Breast epithelium (tissue), 4 donors: ENCODE results near the gene ABCF1. TPM values are rescaled to one million over a fixed set of nuclear protein-coding genes. Genes with fewer than 3 reads are reported as not detected.

Experiments
- DNase-seq, 2 donors: peaks; one replicate each; pipeline ENCODE4 v3.0.0-alpha.2; 2019; ENCODE audit warnings: low spot score in 2 of 2
- H3K27ac ChIP-seq, 2 donors: fragments of 200-600 bp; sonication (generic) in 1 of 2; one replicate each; pipeline ENCODE4 v1.5.1; 2016 to 2019; ENCODE audit warnings: mild to moderate bottlenecking in 1 of 2
- H3K27me3 ChIP-seq, 2 donors: fragments of 200-600 bp; sonication (generic) in 1 of 2; one replicate each; pipeline versions ENCODE4 v1.5.1 to v1.6.0; 2017 to 2019; ENCODE audit warnings: control low read depth in 1 of 2, mild to moderate bottlenecking in 1 of 2
- H3K36me3 ChIP-seq: fragments of 200-600 bp; one replicate; pipeline ENCODE4 v1.5.1; 2019
- H3K4me1 ChIP-seq, 2 donors: fragments of 200-600 bp; sonication (generic); one replicate each; pipeline ENCODE4 v1.5.1; 2016 to 2019; ENCODE audit warnings: control low read depth in 1 of 2
- H3K4me3 ChIP-seq, 3 donors: fragments of 200-600 bp; sonication (generic); 1 replicate in 2 of 3; 2 replicates in 1 of 3; pipeline ENCODE4 v1.5.1; 2016 to 2019; ENCODE audit warnings: mild to moderate bottlenecking in 3 of 3, moderate library complexity in 2 of 3
- H3K9me3 ChIP-seq, 2 donors: fragments of 200-600 bp; sonication (generic) in 1 of 2; one replicate each; pipeline ENCODE4 v1.5.1; 2016 to 2019; ENCODE audit warnings: control low read depth in 1 of 2
- POLR2A ChIP-seq: fragments of 450-650 bp; IDR thresholded peaks from one replicate; pipeline ENCODE4 v1.6.1; 2016; ENCODE audit warnings: antibody characterized with exemption, mild to moderate bottlenecking, moderate library complexity
- POLR2AphosphoS5 ChIP-seq, 3 donors: sonication (generic); formaldehyde crosslinking; IDR thresholded peaks; one replicate each; pipeline ENCODE4 v1.6.1; 2017; ENCODE audit warnings: antibody characterized with exemption in 3 of 3
- intact Hi-C: fragments of 100-400 bp; cut with DNase I; formaldehyde crosslinking; loops from one replicate; pipeline ENCODE4 v1.15.1; 2023; ENCODE audit warnings: low total_unique reads
- total RNA-seq, 3 donors: library from RNA; depleted of rRNA; stranded (reverse); fragments of >200 nt; gene quantifications; one replicate each; pipeline ENCODE4 v1.1.0, GENCODE V29; 2016
- TF ChIP-seq, protein P1 (sequence below), 3 donors: fragments of 450-650 bp; IDR thresholded peaks; one replicate each; pipeline ENCODE4 v1.5.1; 2016 to 2017; ENCODE audit warnings: antibody characterized with exemption in 3 of 3, mild to moderate bottlenecking in 3 of 3, moderate library complexity in 3 of 3

Gene ABCF1
- total RNA-seq, 3 donors from 2014 or later: 41.0 to 55.2 (median 51.5) TPM

DNA sequence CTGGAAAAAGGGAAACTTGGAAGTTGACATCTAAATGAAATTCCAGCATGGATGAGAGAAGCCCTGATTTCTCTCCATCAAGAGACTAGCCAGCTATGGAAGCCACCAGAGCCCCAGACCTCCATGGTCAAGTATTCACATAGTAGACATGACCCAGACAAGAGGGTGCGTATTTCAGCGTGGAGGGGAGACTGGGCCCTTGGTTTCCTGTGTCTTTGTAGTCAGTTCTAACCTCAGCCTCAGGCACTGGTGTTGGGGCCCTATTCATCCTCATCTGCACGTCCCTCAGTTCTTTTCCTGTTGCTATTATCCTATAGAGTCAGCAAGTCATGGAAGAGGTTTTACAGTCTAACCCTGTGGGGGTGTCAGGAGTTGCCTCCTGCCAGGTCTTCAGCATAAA is 27.4 kb upstream of the ABCF1 start:
- Histone ChIP-seq H3K4me3 (no peak overlapping the region), H3K36me3 (no peaks in the 10 kb centered on the region), H3K9me3 (no peaks in the 10 kb centered on the region), H3K27me3 (no peaks in the 10 kb centered on the region), H3K27ac (no peak overlapping the region), H3K4me1 (no peaks in the 10 kb centered on the region)
- no peak for DNase-seq
- no peak for TF ChIP-seq POLR2AphosphoS5 (IDR thresholded peaks at IDR 0.05)
- TF ChIP-seq, protein P1, sequence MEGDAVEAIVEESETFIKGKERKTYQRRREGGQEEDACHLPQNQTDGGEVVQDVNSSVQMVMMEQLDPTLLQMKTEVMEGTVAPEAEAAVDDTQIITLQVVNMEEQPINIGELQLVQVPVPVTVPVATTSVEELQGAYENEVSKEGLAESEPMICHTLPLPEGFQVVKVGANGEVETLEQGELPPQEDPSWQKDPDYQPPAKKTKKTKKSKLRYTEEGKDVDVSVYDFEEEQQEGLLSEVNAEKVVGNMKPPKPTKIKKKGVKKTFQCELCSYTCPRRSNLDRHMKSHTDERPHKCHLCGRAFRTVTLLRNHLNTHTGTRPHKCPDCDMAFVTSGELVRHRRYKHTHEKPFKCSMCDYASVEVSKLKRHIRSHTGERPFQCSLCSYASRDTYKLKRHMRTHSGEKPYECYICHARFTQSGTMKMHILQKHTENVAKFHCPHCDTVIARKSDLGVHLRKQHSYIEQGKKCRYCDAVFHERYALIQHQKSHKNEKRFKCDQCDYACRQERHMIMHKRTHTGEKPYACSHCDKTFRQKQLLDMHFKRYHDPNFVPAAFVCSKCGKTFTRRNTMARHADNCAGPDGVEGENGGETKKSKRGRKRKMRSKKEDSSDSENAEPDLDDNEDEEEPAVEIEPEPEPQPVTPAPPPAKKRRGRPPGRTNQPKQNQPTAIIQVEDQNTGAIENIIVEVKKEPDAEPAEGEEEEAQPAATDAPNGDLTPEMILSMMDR (IDR thresholded peaks at IDR 0.05): no peak
- TF ChIP-seq POLR2A: no peak
- intact Hi-C loops: loop anchor here (5.0 kb wide), 1 partner anchor 57 kb away; the partner anchor contains the start of gene HLA-E

DNA sequence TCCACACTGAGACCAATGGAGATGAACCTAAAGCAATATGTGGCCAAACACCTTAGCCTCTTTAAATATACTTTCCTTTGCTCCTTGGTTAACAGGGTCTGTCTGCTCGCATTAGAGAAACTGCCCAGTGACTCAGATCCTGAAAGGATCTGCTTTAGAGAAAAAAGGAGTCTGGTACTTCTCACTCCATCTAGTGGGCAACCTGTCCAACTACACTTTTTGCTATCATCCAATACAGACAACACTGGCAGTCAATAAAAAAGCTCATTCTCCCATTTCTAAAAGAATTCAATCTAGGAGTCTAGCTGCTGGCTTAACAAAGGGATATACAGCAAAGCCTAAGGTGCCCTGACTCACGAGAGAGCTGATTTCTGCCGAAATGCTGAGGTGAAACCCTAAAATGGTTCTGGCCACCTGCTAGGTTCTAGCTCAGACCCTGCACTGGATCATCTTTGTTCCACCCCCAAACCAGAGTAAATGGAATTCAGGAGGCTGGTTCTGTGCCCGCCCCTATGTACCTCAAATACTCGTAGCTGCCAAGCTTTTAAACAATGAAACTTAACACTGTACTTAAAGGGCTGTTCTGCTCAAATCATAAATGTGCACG is 26.5 kb upstream of the ABCF1 start:
- no peak for DNase-seq
- Histone ChIP-seq H3K4me3 (no peak overlapping the region), H3K4me1 (no peaks in the 10 kb centered on the region), H3K9me3 (no peaks in the 10 kb centered on the region), H3K27me3 (no peaks in the 10 kb centered on the region), H3K36me3 (no peaks in the 10 kb centered on the region), H3K27ac (no peak overlapping the region)
- intact Hi-C loops: loop anchor here (5.0 kb wide), 1 partner anchor 57 kb away; the partner anchor contains the start of gene HLA-E
- TF ChIP-seq, protein P1 (IDR thresholded peaks at IDR 0.05): peak; percentile 52 to 74 (median 70)
- no peak for TF ChIP-seq POLR2A
- no peak for TF ChIP-seq POLR2AphosphoS5 (IDR thresholded peaks at IDR 0.05)

DNA sequence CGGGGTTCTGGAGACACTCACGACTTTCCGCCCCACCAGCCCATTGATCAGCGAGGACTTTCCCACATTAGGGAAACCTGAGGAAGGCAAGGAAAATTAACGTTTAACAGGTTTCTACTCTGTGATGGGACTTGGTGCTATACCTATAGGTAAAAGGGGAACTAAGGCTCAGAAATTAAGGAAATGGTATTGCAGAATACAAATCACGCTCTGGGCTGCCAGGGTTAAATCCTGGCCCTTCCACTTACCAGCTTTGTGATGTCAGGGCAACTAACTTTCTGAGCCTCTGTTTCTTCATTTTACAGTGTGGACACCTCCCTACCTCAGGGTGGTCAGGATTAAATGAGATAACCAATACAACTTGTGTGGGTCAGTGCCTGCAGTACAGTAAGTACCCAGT is 23.8 kb upstream of the ABCF1 start:
- intact Hi-C loops: no loop called here
- DNase-seq: no peak
- Histone ChIP-seq H3K36me3 (peaks cover 3% of the 10 kb centered on the region), H3K4me3 (no peak overlapping the region), H3K27ac (no peak overlapping the region), H3K27me3 (no peaks in the 10 kb centered on the region), H3K4me1 (no peaks in the 10 kb centered on the region), H3K9me3 (no peaks in the 10 kb centered on the region)
- TF ChIP-seq POLR2A: no peak
- TF ChIP-seq, protein P1 (IDR thresholded peaks at IDR 0.05): no peak
- TF ChIP-seq POLR2AphosphoS5 (IDR thresholded peaks at IDR 0.05): no peak

DNA sequence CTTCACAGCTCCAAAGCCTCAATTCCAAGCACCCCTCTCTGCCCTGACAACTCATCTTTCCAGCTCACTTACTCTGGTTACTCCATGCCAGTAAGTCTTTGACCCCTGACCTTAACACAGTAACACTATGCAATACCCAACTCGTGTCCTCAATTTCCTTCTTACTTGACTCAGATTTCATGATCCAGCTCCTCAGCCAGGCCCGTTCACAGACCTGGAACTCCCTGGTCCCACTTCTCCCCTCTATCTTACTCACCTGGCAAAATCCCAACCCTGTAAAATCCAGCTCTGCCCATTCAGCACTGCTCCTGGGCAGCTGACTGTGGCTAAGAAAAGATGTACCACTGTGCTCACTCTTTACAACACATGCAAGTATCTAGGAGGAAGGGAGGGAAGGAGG is 22.9 kb upstream of the ABCF1 start:
- no peak for TF ChIP-seq POLR2A
- H3K27ac ChIP-seq: no peak overlapping the region
- no peak for DNase-seq
- intact Hi-C loops: no loop called here
- no peaks in the 10 kb centered on the region for H3K27me3 ChIP-seq
- no peaks in the 10 kb centered on the region for H3K9me3 ChIP-seq
- peaks cover 3% of the 10 kb centered on the region for H3K36me3 ChIP-seq
- H3K4me3 ChIP-seq: no peak overlapping the region
- H3K4me1 ChIP-seq: no peaks in the 10 kb centered on the region

DNA sequence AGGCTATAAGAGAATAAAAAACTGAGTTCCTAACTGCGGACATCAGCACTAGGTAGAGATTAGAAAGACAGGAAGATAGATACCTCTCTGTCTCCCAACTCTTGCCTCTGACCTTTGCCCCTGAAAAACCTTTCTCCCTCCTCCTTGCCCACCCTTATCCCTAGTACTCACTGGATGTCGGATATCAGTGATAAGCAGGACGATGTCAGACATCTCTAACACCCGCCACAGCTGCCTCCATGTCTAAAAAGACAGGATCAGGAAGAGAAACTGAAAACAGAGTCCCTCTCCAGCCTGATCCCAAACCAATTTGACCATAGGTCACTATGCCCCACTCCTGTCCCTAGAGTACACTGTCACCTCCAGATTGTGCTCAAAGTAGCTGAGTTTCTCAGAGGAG is 16.8 kb upstream of the ABCF1 start:
- DNase-seq: no peak
- TF ChIP-seq POLR2A (no peak), POLR2AphosphoS5 (IDR thresholded peaks at IDR 0.05) (no peak)
- TF ChIP-seq, protein P1 (IDR thresholded peaks at IDR 0.05): no peak
- peaks cover 4 to 15% of the 10 kb centered on the region in 2 donors for H3K4me1 ChIP-seq
- H3K9me3 ChIP-seq: no peaks in the 10 kb centered on the region
- peak overlapping the region; percentile 97 to 100 for H3K27ac ChIP-seq
- H3K36me3 ChIP-seq: peaks cover 3% of the 10 kb centered on the region
- intact Hi-C loops: no loop called here
- H3K27me3 ChIP-seq: no peaks in the 10 kb centered on the region
- peak overlapping the region in 1 of 3 donors; percentile 98 for H3K4me3 ChIP-seq
